Breast epithelium (tissue), 3 donors: ENCODE measurements around the gene BBX.

Experiments
- CTCF ChIP-seq, 3 donors: fragments of 450-650 bp; IDR thresholded peaks; one replicate each; pipeline ENCODE4 v1.5.1; 2016 to 2017; ENCODE audit warnings: antibody characterized with exemption in 3 of 3, mild to moderate bottlenecking in 3 of 3, moderate library complexity in 3 of 3
- POLR2A ChIP-seq: fragments of 450-650 bp; IDR thresholded peaks from one replicate; pipeline ENCODE4 v1.6.1; 2016; ENCODE audit warnings: antibody characterized with exemption, mild to moderate bottlenecking, moderate library complexity

DNA sequence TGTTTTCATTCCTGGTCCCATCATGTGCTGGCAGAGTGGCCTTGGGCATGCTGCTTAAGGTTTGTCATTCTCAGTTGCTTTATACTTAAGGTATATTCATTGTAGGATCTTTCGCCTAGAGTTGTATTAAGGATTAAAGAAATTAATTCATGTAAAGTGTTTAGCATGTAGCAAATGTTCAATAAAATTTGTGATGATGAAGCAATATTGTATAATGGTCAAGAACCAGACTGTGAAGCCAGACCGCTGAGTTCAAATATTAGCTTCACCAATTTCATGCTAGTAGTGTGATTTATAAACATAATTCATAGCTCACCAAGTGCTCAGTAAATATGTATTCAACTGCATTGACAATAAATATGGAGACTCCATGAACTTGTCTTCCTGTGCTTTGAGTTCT, 178.5 kb downstream of the BBX start:
- no peak for TF ChIP-seq CTCF (IDR thresholded peaks at IDR 0.05)
- no peak for TF ChIP-seq POLR2A
